Measurements from ENCODE around the gene MACROD2.

Gene MACROD2

GRCh38 chr20:15520930-15521524 lies 1525.7 kb downstream of the MACROD2 start:
- ATAC-seq, result no peak
- no peak for TF ChIP-seq POU6F1 (CRISPR knock-in tag; IDR thresholded peaks at IDR 0.05; ENCODE audit: borderline replicate concordance, low read depth)
- TF ChIP-seq SNAI2 (CRISPR knock-in tag; IDR thresholded peaks at IDR 0.05), result no peak
- TF ChIP-seq TSHZ2 (CRISPR knock-in tag; IDR thresholded peaks at IDR 0.05), result no peak
- TF ChIP-seq ZNF70 (CRISPR knock-in tag; IDR thresholded peaks at IDR 0.05), result no peak
- TF ChIP-seq ZFP30 (CRISPR knock-in tag; IDR thresholded peaks at IDR 0.05), result no peak
- no peak for TF ChIP-seq ZFP3 (CRISPR knock-in tag; IDR thresholded peaks at IDR 0.05)
- TF ChIP-seq BACH2 (CRISPR knock-in tag; IDR thresholded peaks at IDR 0.05; ENCODE audit: borderline replicate concordance), result no peak
- no peak for TF ChIP-seq ZC3H10 (CRISPR knock-in tag; IDR thresholded peaks at IDR 0.05)
- TF ChIP-seq ISL1 (CRISPR knock-in tag; IDR thresholded peaks at IDR 0.05), result no peak
- no peak for TF ChIP-seq CREB5 (CRISPR knock-in tag; IDR thresholded peaks at IDR 0.05; ENCODE audit: low read depth)
- TF ChIP-seq RARB (CRISPR knock-in tag; IDR thresholded peaks at IDR 0.05), result no peak
- no peak for TF ChIP-seq TOX (CRISPR knock-in tag; IDR thresholded peaks at IDR 0.05; ENCODE audit: borderline replicate concordance)
- no peak for TF ChIP-seq GLIS3 (CRISPR knock-in tag; IDR thresholded peaks at IDR 0.05)
- TF ChIP-seq ZNF565 (CRISPR knock-in tag; conservative IDR thresholded peaks at IDR 0.05; ENCODE audit: low read depth), result no peak
- no peak for TF ChIP-seq OSR1 (CRISPR knock-in tag; IDR thresholded peaks at IDR 0.05)
- TF ChIP-seq CSRNP3 (CRISPR knock-in tag; IDR thresholded peaks at IDR 0.05), result no peak
- TF ChIP-seq ESRRG (CRISPR knock-in tag; IDR thresholded peaks at IDR 0.05), result no peak
- no peak for TF ChIP-seq PPARA (CRISPR knock-in tag; IDR thresholded peaks at IDR 0.05; ENCODE audit: borderline replicate concordance)
- TF ChIP-seq TCF4 (CRISPR knock-in tag; IDR thresholded peaks at IDR 0.05; ENCODE audit: borderline replicate concordance), result no peak
- TF ChIP-seq ARNTL (CRISPR knock-in tag; IDR thresholded peaks at IDR 0.05; ENCODE audit: borderline replicate concordance, low read depth), result no peak

GRCh38 chr20:15523400-15523799 lies 1528.1 kb downstream of the MACROD2 start:
- TF ChIP-seq ZNF8 (CRISPR knock-in tag; IDR thresholded peaks at IDR 0.05) (no peak), PPARA (CRISPR knock-in tag; IDR thresholded peaks at IDR 0.05; ENCODE audit: borderline replicate concordance) (no peak), RARB (CRISPR knock-in tag; IDR thresholded peaks at IDR 0.05) (no peak), CREB5 (CRISPR knock-in tag; IDR thresholded peaks at IDR 0.05; ENCODE audit: low read depth) (no peak), ESRRG (CRISPR knock-in tag; IDR thresholded peaks at IDR 0.05) (no peak), TCF4 (CRISPR knock-in tag; IDR thresholded peaks at IDR 0.05; ENCODE audit: borderline replicate concordance) (no peak), OSR1 (CRISPR knock-in tag; IDR thresholded peaks at IDR 0.05) (no peak), PATZ1 (CRISPR knock-in tag; IDR thresholded peaks at IDR 0.05; ENCODE audit: borderline replicate concordance) (no peak), ZC3H10 (CRISPR knock-in tag; IDR thresholded peaks at IDR 0.05) (no peak), ZFP30 (CRISPR knock-in tag; IDR thresholded peaks at IDR 0.05) (no peak), TSHZ2 (CRISPR knock-in tag; IDR thresholded peaks at IDR 0.05) (no peak), POU6F1 (CRISPR knock-in tag; IDR thresholded peaks at IDR 0.05; ENCODE audit: borderline replicate concordance, low read depth) (no peak)

More at GRCh38 chr20:15523400-15523799, 1528.1 kb downstream of the MACROD2 start:
- no peak for ATAC-seq
